Measurements from ENCODE around the gene OSBPL6. TPM values are rescaled to one million over a fixed set of nuclear protein-coding genes. Genes with fewer than 3 reads are reported as not detected.

OSBPL6 gene
- total and polyA plus RNA-seq, 5 donors, result 2.3 to 8.2 (median 7.2) TPM

DNA sequence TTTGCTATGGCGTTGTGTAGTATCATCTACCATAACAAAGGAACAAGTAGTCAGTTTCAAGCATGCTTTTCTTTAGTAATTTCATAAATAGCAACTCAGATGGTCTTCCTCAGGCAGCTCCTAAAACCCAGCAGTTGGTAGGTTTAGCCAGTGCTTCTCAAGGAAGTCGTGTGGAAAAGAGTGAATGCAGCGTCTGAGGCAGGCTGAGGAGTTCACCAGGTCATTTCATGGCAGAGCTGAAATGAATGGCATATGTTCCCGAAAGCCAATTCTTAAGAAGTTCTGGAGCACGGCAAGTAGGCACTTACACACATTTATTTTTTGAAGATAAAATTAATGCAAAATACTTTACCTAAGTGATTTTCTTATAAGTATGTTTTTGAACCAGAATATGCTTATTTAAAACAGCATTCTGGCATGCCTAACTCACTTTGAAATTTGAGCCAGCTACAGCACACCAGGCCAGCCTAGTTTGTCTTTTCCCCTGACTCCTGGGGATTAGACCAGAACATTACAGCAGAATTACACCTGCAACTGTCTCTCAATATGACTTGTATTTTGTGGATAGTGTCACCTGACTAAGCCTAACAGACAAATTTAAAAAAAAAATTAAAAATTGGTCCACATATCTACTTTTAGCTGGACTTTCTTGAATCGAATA, 62.2 kb downstream of the OSBPL6 start:
- DNase-seq (no peak), ATAC-seq (no peak)
- Histone ChIP-seq H3K27me3 (ENCODE audit: control insufficient read depth, insufficient read depth) (no peaks in the 10 kb centered on the region), H3K4me1 (ENCODE audit: control insufficient read depth, insufficient read depth, low read length) (no peaks in the 10 kb centered on the region), H3K4me3 (ENCODE audit: low read length) (no peak overlapping the region), H3K9me3 (ENCODE audit: control insufficient read depth, low read length) (no peaks in the 10 kb centered on the region), H3K27ac (ENCODE audit: low read length) (no peak overlapping the region)
- 75% methylated on average over 6 of the region's 6 CpGs for WGBS
- intact Hi-C loops (cut with DNase I), result loop anchor here in 1 of 4 donors (10.0 kb wide), 1 partner anchor 52 kb away; no protein-coding TSS in a partner anchor

DNA sequence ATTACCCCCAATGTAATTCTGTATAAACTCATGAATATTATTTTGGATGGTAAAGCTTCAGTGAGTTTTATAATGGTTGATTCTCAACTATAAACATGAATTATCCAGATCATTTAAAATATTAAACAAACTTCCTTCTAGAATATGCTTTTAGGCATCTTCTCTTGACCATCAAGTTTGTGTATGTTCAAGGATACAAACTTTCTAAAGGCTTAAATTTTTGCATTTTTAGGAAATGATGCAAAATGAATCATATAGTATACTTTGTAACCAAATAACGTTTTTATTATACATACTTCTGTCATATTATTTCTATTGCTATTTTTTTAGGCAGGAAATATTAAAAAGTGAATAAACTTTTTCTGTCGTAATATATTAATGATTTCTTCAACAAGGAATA, 62.8 kb downstream of the OSBPL6 start:
- DNase-seq (no peak), ATAC-seq (no peak)
- Histone ChIP-seq H3K27ac (ENCODE audit: low read length) (no peak overlapping the region), H3K4me1 (ENCODE audit: control insufficient read depth, insufficient read depth, low read length) (no peaks in the 10 kb centered on the region), H3K27me3 (ENCODE audit: control insufficient read depth, insufficient read depth) (no peaks in the 10 kb centered on the region), H3K9me3 (ENCODE audit: control insufficient read depth, low read length) (no peaks in the 10 kb centered on the region), H3K4me3 (ENCODE audit: low read length) (no peak overlapping the region)
- intact Hi-C loops (cut with DNase I), result loop anchor here in 1 of 4 donors (10.0 kb wide), 1 partner anchor 52 kb away; no protein-coding TSS in a partner anchor
- WGBS, result 82% methylated on average over 2 of the region's 2 CpGs

DNA sequence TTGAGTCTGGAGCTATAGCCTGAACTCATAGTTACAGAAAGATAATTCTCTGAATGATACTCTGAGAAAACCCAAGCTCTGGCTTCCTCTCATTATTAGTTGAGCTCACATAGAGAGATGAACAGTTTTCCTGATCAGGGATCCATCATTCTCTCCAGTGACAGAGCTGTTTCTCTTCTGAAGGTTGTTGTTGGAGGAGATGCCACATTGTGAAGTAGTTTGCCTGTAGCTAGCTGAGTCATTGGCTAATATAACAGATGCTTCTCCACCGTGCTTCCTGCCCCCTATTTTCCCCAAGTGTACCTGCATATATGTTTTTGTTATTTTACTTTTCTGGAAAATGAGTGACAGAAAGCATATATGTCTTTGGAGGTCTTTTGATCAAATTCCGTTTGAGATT, 64.6 kb downstream of the OSBPL6 start:
- WGBS, result 77% methylated on average over 2 of the region's 2 CpGs
- H3K27me3 ChIP-seq (ENCODE audit: control insufficient read depth, insufficient read depth), result no peaks in the 10 kb centered on the region
- H3K4me3 ChIP-seq (ENCODE audit: low read length), result no peak overlapping the region
- ATAC-seq (no peak), DNase-seq (no peak)
- no peak overlapping the region for H3K27ac ChIP-seq (ENCODE audit: low read length)
- no peaks in the 10 kb centered on the region for H3K4me1 ChIP-seq (ENCODE audit: control insufficient read depth, insufficient read depth, low read length)
- intact Hi-C loops (cut with DNase I), result loop anchor here in 1 of 4 donors (10.0 kb wide), 1 partner anchor 54 kb away; no protein-coding TSS in a partner anchor
- H3K9me3 ChIP-seq (ENCODE audit: control insufficient read depth, low read length), result no peaks in the 10 kb centered on the region

DNA sequence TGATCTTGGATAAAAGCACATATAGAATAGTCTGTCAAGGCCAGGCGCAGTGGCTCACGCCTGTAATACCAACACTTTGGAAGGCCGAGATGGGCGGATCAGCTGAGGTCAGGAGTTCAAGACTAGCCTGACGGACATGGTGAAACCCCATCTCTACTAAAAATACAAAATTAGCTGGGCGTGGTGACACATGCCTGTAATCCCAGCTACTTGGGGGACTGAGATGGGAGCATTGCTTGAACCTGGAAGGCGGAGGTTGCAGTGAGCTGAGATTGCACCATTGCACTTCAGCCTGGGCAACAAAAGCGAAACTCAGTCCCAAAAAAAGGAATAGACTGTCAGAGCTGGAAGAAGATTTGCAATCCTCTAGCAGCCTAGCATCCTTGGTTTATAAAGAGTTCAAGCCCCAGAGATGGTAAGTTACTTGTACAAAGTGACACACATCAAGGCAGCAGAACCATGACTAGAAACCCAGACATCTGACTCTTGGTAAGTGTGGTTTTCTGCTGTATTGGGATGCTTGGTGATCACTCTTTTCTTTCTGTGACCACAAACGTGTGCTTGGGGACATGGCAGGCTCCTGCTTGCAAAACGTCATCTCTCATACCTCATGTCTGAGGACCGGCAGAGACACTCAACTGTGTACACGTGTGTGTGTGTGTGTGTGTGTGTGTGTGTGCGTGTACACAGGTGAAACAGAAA, 69.0 kb downstream of the OSBPL6 start:
- H3K4me3 ChIP-seq (ENCODE audit: low read length), result no peak overlapping the region
- WGBS, result 84% methylated on average over 13 of the region's 13 CpGs
- no peaks in the 10 kb centered on the region for H3K9me3 ChIP-seq (ENCODE audit: control insufficient read depth, low read length)

DNA sequence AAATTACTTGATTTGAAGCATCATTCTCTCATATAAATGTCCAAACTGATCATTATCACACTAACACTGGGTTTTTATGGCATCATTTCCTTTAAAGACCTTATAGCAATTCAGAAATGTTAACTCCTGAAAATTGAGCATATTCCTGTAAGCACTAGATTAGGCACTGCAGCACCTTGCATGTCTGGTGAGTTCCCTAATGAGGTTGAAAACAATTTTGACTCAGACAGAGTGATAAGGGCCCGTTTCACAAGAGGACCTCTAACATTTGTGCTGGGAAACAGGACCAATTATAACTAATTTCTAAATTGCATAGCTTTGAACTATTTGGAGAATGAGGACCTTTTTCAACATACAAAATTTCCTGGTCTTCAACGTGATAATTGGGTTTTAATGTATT, 69.9 kb downstream of the OSBPL6 start:
- no peaks in the 10 kb centered on the region for H3K4me1 ChIP-seq (ENCODE audit: control insufficient read depth, insufficient read depth, low read length)
- H3K27ac ChIP-seq (ENCODE audit: low read length), result no peak overlapping the region
- intact Hi-C loops (cut with DNase I), result no loop called here
- no peaks in the 10 kb centered on the region for H3K9me3 ChIP-seq (ENCODE audit: control insufficient read depth, low read length)
- no peak overlapping the region for H3K4me3 ChIP-seq (ENCODE audit: low read length)
- no peaks in the 10 kb centered on the region for H3K27me3 ChIP-seq (ENCODE audit: control insufficient read depth, insufficient read depth)
- 50% methylated on average over 2 of the region's 2 CpGs for WGBS
- no peak for DNase-seq
- no peak for ATAC-seq

More for the DNA sequence above, 69.0 kb downstream of the OSBPL6 start:
- Histone ChIP-seq H3K4me1 (ENCODE audit: control insufficient read depth, insufficient read depth, low read length) (no peaks in the 10 kb centered on the region), H3K27me3 (ENCODE audit: control insufficient read depth, insufficient read depth) (no peaks in the 10 kb centered on the region), H3K27ac (ENCODE audit: low read length) (no peak overlapping the region)
- ATAC-seq (no peak), DNase-seq (no peak)
- intact Hi-C loops (cut with DNase I), result no loop called here

DNA sequence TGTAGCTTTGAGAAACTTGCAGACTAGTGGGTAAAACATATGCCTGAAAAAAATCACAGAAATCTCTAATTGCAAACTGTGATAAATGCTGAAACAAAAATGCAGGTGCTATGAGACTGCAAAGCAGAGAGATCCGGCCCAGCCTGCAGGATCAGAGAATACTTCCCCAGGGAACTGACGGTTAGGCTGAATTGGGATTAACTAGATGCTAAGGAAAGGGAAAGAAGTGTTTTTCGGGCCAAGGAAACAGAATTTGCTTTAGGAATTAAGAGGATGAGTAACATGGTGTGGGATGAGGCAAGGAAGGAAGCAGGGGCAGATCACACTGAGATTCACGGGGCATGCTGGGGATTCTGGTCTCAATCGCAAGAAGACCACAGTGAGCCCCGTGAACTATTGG, 71.5 kb downstream of the OSBPL6 start:
- Histone ChIP-seq H3K9me3 (ENCODE audit: control insufficient read depth, low read length) (no peaks in the 10 kb centered on the region), H3K4me1 (ENCODE audit: control insufficient read depth, insufficient read depth, low read length) (no peaks in the 10 kb centered on the region), H3K27me3 (ENCODE audit: control insufficient read depth, insufficient read depth) (no peaks in the 10 kb centered on the region), H3K4me3 (ENCODE audit: low read length) (no peak overlapping the region), H3K27ac (ENCODE audit: low read length) (no peak overlapping the region)
- WGBS, result 79% methylated on average over 6 of the region's 6 CpGs
- no peak for ATAC-seq
- intact Hi-C loops (cut with DNase I), result no loop called here
- no peak for DNase-seq

DNA sequence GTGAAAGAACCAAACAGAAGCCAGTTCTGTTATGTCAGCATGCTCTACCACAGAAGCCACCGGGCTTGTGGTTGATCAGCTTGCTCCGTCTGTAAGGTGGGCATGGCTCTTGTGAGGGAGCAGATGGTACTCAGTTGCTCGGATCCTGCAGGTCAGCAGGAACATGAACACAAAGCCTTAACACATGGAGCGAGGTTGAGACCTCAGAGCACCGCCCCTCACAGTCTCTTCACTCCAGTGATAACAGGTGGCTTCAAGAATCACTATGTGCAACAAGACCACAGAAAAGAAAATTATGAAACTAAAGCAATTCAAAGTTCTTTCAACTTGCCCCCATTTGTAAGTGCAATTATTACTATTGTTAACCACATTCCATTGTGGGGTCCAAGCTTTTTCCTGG, 72.1 kb downstream of the OSBPL6 start:
- Histone ChIP-seq H3K4me3 (ENCODE audit: low read length) (no peak overlapping the region), H3K9me3 (ENCODE audit: control insufficient read depth, low read length) (no peaks in the 10 kb centered on the region), H3K27me3 (ENCODE audit: control insufficient read depth, insufficient read depth) (no peaks in the 10 kb centered on the region), H3K4me1 (ENCODE audit: control insufficient read depth, insufficient read depth, low read length) (no peaks in the 10 kb centered on the region), H3K27ac (ENCODE audit: low read length) (no peak overlapping the region)
- ATAC-seq (no peak), DNase-seq (no peak)
- intact Hi-C loops (cut with DNase I), result no loop called here
- WGBS, result 92% methylated on average over 5 of the region's 5 CpGs

DNA sequence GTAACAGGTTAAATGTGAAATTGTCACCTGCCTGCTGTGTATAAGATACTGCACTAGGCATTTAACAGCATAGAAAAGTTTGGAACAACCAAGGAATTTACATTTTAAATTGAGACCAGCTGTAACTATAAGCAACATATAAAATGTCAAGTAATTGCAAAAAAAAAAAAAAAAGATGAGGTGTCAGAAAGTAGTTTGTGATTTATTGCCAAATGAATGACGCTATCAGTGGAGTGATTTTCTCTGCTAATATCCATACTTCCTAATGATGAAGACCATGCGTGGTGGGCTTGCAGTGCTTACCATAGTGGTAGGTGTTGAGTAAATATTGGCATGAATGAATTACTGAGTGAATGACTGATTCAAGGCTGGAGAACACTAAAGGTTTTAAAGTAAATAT, 73.3 kb downstream of the OSBPL6 start:
- no peaks in the 10 kb centered on the region for H3K9me3 ChIP-seq (ENCODE audit: control insufficient read depth, low read length)
- no peaks in the 10 kb centered on the region for H3K27me3 ChIP-seq (ENCODE audit: control insufficient read depth, insufficient read depth)
- DNase-seq (no peak), ATAC-seq (no peak)
- peaks cover 1% of the 10 kb centered on the region for H3K4me1 ChIP-seq (ENCODE audit: control insufficient read depth, insufficient read depth, low read length)
- no peak overlapping the region for H3K4me3 ChIP-seq (ENCODE audit: low read length)
- H3K27ac ChIP-seq (ENCODE audit: low read length), result no peak overlapping the region
- intact Hi-C loops (cut with DNase I), result no loop called here
- 92% methylated on average over 2 of the region's 2 CpGs for WGBS

DNA sequence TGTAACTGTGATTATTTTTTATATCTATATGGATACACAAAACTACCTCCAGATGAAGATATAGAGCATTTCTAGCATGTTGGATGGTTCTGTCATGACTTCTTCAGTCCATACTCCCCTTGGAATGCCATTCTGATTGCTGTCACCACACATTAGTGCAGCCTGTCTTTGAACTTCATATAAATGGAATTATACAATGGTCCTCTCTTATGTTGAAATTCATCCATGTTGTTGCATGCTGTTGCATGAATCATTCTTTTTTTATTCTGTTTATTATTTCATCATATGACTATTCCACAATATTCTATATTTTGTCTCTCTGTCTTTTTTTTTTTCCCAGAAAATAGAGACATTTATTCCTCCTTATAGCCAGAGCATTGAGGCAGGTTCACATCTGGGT, 74.1 kb downstream of the OSBPL6 start:
- Histone ChIP-seq H3K27me3 (ENCODE audit: control insufficient read depth, insufficient read depth) (no peaks in the 10 kb centered on the region), H3K9me3 (ENCODE audit: control insufficient read depth, low read length) (no peaks in the 10 kb centered on the region), H3K27ac (ENCODE audit: low read length) (no peak overlapping the region), H3K4me1 (ENCODE audit: control insufficient read depth, insufficient read depth, low read length) (peaks cover 4% of the 10 kb centered on the region), H3K4me3 (ENCODE audit: low read length) (no peak overlapping the region)
- intact Hi-C loops (cut with DNase I), result no loop called here
- DNase-seq (no peak), ATAC-seq (no peak)

DNA sequence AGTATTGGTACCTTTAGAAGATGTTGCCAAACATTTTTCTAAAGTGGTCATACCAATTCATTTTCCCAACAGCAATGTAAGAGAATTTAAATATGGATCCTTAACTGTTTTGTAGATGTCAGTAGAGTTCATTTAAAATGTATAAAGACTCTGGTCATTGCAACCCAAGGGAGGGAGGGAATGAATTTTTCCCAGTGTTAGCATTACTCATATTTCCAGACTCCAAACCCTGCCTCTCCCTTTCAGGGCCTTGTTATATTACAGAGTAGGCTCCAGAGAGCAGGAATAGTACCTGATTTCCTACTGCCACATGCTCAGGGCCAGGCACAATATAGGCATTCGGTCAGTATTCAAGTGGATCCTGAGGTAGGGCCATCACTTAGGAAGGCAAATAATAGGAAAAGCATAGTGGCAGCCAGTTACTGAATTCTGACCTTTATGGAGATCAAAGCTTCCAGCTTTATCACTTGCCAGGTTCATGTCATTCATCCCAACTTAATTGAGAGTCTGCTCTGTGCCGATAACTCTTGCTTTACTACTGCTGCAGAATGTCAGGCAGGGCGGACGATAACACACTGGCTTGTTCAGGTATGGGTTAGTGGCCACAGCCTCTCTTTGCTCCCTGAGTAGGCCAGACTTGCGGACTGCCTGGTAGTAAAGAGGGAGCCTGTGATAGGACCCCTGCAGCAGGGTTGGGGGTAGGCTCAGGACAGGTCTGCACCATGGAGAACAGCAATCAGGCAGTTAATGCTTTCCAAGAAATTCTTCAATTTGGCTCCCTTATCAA, 75.3 kb downstream of the OSBPL6 start:
- no peak overlapping the region for H3K27ac ChIP-seq (ENCODE audit: low read length)
- DNase-seq (no peak), ATAC-seq (no peak)
- H3K9me3 ChIP-seq (ENCODE audit: control insufficient read depth, low read length), result no peaks in the 10 kb centered on the region
- 92% methylated on average over 5 of the region's 5 CpGs for WGBS
- no peaks in the 10 kb centered on the region for H3K27me3 ChIP-seq (ENCODE audit: control insufficient read depth, insufficient read depth)
- intact Hi-C loops (cut with DNase I), result loop anchor here in 2 of 4 donors (10.0 kb wide), 2 partner anchors 75 to 145 kb away; partner anchors contain the start of gene OSBPL6 (in 2 of the 2)
- peaks cover 6% of the 10 kb centered on the region for H3K4me1 ChIP-seq (ENCODE audit: control insufficient read depth, insufficient read depth, low read length)
- no peak overlapping the region for H3K4me3 ChIP-seq (ENCODE audit: low read length)

DNA sequence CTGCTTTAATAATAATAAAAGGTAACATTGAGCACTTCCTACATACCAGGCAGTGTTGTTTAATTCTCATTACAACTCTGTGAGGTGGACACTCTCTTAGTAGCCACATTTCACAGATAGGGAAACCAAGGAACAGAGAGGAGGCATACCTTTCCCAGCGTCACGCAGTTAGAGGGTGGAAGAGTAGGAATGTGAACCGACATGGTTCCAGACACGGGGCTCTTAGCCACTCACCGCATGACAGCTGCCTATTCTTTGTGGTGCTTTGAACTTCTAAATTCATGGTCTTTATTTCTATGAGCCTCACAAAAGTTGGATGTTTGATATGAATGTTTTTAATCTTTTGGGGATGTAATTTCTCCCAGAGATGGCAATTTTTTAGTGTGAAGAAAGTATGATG, 76.0 kb downstream of the OSBPL6 start:
- WGBS, result 93% methylated on average over 5 of the region's 5 CpGs
- no peaks in the 10 kb centered on the region for H3K9me3 ChIP-seq (ENCODE audit: control insufficient read depth, low read length)
- DNase-seq, result no peak
- H3K27me3 ChIP-seq (ENCODE audit: control insufficient read depth, insufficient read depth), result no peaks in the 10 kb centered on the region
- H3K4me1 ChIP-seq (ENCODE audit: control insufficient read depth, insufficient read depth, low read length), result peaks cover 6% of the 10 kb centered on the region
- ATAC-seq, result no peak
- intact Hi-C loops (cut with DNase I), result loop anchor here in 2 of 4 donors (10.0 kb wide), 2 partner anchors 76 to 146 kb away; partner anchors contain the start of gene OSBPL6 (in 2 of the 2)
- H3K4me3 ChIP-seq (ENCODE audit: low read length), result no peak overlapping the region
- H3K27ac ChIP-seq (ENCODE audit: low read length), result no peak overlapping the region
